OCI-LY1 (cell line): ENCODE measurements around the gene PLCB2.

Experiments
- EZH2 ChIP-seq: fragments of 200-600 bp; sonication (generic), shearing (Covaris generic); IDR thresholded peaks from 2 replicates; pipeline ENCODE4 v1.8.0; 2017; ENCODE audit warnings: borderline replicate concordance, mixed run types, mild to moderate bottlenecking, antibody characterized with exemption, low read length, moderate library complexity, mixed read lengths
- TF ChIP-seq, protein P1 (sequence below): fragments of 200-600 bp; sonication (generic), shearing (Covaris generic); IDR thresholded peaks from 2 replicates; pipeline ENCODE4 v1.5.1; 2017; ENCODE audit warnings: mild to moderate bottlenecking, antibody characterized with exemption, low read length, moderate library complexity, mixed read lengths

DNA sequence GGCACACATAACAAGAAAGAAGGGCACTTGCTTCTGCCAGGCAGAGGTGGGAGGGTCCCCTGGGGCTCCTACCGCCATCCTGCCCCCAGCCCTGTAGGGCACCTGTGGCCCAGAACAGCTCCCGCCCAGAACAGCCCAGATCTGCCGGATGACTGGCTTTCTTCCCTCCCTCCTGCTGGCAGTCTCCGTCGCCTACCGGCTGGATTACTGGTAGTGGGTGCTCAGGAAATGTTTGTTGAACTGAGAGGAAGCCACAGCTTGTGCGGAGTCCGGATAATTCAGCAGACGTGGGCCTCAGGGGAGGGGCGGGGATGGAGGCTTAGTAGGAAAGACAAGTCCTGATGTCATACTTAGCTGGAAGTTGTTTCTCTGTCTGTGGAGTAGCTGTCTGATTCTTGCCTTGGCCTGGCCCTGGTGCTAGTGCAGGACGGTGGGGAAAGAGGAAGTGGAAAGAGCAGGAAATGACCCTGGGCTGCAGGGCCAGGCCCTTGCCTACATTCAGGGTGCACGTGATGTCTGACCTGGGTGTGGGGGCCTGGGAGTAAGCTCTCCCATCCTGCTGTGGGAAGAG lies 26.3 kb upstream of the PLCB2 start:
- TF ChIP-seq EZH2 = no peak
- TF ChIP-seq, protein P1, sequence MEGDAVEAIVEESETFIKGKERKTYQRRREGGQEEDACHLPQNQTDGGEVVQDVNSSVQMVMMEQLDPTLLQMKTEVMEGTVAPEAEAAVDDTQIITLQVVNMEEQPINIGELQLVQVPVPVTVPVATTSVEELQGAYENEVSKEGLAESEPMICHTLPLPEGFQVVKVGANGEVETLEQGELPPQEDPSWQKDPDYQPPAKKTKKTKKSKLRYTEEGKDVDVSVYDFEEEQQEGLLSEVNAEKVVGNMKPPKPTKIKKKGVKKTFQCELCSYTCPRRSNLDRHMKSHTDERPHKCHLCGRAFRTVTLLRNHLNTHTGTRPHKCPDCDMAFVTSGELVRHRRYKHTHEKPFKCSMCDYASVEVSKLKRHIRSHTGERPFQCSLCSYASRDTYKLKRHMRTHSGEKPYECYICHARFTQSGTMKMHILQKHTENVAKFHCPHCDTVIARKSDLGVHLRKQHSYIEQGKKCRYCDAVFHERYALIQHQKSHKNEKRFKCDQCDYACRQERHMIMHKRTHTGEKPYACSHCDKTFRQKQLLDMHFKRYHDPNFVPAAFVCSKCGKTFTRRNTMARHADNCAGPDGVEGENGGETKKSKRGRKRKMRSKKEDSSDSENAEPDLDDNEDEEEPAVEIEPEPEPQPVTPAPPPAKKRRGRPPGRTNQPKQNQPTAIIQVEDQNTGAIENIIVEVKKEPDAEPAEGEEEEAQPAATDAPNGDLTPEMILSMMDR = no peak
